ENCODE measurements around the gene AQP1. TPM values are rescaled to one million over a fixed set of nuclear protein-coding genes. Genes with fewer than 3 reads are reported as not detected.

Gene AQP1
- total and polyA plus RNA-seq, 11 donors: 113 to 420 (median 210) TPM

DNA sequence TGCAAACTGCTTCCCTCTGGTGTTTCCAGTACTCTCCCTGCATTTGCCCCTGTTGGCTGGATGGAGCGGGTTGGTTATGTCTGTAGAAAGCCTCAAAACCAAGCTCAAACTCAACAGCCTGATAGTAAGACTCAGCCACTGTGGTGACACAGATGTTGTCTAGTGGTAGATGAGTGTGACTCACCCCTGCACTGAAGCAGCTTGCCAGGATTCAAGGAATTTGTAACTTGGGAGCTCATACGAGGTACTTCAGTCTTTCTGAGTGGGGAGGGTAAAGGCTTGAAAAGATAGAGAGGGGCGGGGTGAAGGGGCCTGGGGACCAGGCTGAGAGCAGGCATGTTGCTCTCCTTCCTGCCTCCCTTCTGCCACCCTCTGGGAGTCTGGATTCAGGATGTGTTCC lies 22.9 kb upstream of the AQP1 start:
- Histone ChIP-seq H3K4me3 (no peak overlapping the region), H3K9me3 (peaks cover 0 to 6% (median 0%) of the 10 kb centered on the region in 12 donors), H3K27me3 (no peaks in the 10 kb centered on the region), H3K4me1 (peaks cover 0 to 49% (median 18%) of the 10 kb centered on the region in 12 donors), H3K27ac (peak overlapping the region in 2 of 12 donors; percentile 11 to 39), H3K36me3 (peaks cover 0 to 5% (median 0%) of the 10 kb centered on the region in 9 donors)
- WGBS, 4 donors: 52 to 60% (median 57%) methylated on average over 3 of the region's 3 CpGs
- no peak for TF ChIP-seq POLR2A (IDR thresholded peaks at IDR 0.05)
- TF ChIP-seq, protein P1, sequence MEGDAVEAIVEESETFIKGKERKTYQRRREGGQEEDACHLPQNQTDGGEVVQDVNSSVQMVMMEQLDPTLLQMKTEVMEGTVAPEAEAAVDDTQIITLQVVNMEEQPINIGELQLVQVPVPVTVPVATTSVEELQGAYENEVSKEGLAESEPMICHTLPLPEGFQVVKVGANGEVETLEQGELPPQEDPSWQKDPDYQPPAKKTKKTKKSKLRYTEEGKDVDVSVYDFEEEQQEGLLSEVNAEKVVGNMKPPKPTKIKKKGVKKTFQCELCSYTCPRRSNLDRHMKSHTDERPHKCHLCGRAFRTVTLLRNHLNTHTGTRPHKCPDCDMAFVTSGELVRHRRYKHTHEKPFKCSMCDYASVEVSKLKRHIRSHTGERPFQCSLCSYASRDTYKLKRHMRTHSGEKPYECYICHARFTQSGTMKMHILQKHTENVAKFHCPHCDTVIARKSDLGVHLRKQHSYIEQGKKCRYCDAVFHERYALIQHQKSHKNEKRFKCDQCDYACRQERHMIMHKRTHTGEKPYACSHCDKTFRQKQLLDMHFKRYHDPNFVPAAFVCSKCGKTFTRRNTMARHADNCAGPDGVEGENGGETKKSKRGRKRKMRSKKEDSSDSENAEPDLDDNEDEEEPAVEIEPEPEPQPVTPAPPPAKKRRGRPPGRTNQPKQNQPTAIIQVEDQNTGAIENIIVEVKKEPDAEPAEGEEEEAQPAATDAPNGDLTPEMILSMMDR (IDR thresholded peaks at IDR 0.05): peak in 3 of 12 donors; percentile 2 to 22 (median 18)
- no peak for DNase-seq
- intact Hi-C loops (cut with DNase I): no loop called here
- peak; percentile 11 to 78 (median 50) for ATAC-seq

DNA sequence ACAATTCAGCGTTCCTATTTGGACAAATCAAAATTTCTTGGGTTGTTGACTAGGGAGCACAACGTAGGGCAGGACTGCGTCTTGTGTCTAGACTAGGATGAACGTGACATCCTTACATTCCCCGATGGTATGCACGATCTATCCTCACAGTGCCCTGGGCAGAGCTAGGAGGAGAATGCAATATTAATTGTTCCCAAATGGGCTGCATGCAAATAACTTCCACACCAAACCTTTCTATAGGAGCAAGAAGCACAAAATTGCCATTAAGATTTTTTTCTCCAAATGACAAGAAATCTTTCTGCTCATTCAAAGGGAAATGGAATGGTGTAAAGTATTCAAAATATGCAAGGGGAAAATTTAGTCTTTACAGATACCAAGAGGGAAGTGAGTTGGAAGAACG lies 21.4 kb upstream of the AQP1 start:
- peaks cover 0 to 6% (median 0%) of the 10 kb centered on the region in 12 donors for H3K9me3 ChIP-seq
- peaks cover 0 to 64% (median 33%) of the 10 kb centered on the region in 12 donors for H3K4me1 ChIP-seq
- intact Hi-C loops (cut with DNase I): no loop called here
- no peak overlapping the region for H3K27ac ChIP-seq
- H3K27me3 ChIP-seq: no peaks in the 10 kb centered on the region
- no peak for TF ChIP-seq POLR2A (IDR thresholded peaks at IDR 0.05)
- TF ChIP-seq, protein P1 (IDR thresholded peaks at IDR 0.05): no peak
- ATAC-seq: no peak
- H3K4me3 ChIP-seq: no peak overlapping the region
- no peaks in the 10 kb centered on the region for H3K36me3 ChIP-seq
- WGBS, 4 donors: 98 to 99% (median 99%) methylated on average over 7 of the region's 7 CpGs
- no peak for DNase-seq

DNA sequence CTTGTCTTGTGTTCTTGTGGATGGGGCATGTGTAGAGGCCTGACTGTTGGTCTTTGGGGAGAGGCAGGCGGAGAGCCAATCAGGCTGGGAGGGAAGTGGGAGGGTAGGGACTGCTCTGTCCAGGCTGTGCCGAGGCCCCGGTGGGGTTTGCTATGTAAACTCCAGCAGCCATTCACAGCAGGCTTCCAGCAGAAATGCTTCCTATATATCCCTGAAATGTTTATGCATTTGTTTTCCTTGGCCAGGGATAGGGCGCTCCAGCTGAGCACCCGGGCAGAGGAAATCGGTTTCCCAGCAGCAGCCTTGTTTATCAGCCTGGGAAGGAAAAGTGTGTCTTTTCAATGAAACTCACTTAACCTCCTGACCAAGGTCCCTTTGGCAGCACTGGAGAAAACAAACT lies 18.3 kb upstream of the AQP1 start:
- TF ChIP-seq, protein P1 (IDR thresholded peaks at IDR 0.05): no peak
- no peak for TF ChIP-seq POLR2A (IDR thresholded peaks at IDR 0.05)
- Histone ChIP-seq H3K27me3 (no peaks in the 10 kb centered on the region), H3K9me3 (peaks cover 0 to 6% (median 0%) of the 10 kb centered on the region in 12 donors), H3K4me3 (no peak overlapping the region), H3K36me3 (no peaks in the 10 kb centered on the region), H3K4me1 (peaks cover 15 to 73% (median 55%) of the 10 kb centered on the region in 12 donors), H3K27ac (peak overlapping the region in 11 of 12 donors; percentile 2 to 73 (median 65))
- intact Hi-C loops (cut with DNase I): no loop called here
- WGBS, 4 donors: 29 to 47% (median 41%) methylated on average over 6 of the region's 6 CpGs
- ATAC-seq (peak; percentile 53 to 76 (median 64)), DNase-seq (peak in 4 of 5 donors; percentile 57 to 78 (median 64))

DNA sequence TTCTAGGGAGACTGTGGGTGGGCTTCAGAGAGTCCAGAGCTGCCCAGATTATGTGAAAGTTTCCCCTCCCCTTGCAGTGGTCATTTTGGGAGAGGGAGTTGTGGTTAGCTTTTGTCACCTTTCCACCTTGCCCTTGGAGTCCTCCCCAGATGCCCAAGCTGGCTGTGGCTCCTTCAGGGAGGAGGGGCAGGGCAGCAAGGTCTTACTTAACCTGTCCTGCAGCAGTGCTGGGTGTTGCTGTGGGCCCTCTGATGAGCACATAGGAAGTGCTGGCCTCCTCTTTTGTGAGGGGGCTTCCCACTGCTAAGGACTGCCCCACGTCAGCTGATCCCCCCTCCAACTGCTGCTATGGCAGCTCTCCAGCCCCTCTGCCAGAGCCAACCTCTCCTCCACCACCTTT lies 17.6 kb upstream of the AQP1 start:
- Histone ChIP-seq H3K9me3 (peaks cover 0 to 6% (median 0%) of the 10 kb centered on the region in 12 donors), H3K4me1 (peaks cover 17 to 73% (median 59%) of the 10 kb centered on the region in 12 donors), H3K27me3 (no peaks in the 10 kb centered on the region), H3K36me3 (no peaks in the 10 kb centered on the region), H3K27ac (peak overlapping the region in 11 of 12 donors; percentile 9 to 73 (median 65)), H3K4me3 (no peak overlapping the region)
- DNase-seq (no peak), ATAC-seq (no peak)
- intact Hi-C loops (cut with DNase I): loop anchor here in 1 of 10 donors (2.0 kb wide), 1 partner anchor 23 kb away; no protein-coding TSS in a partner anchor
- TF ChIP-seq POLR2A (IDR thresholded peaks at IDR 0.05): no peak
- TF ChIP-seq, protein P1 (IDR thresholded peaks at IDR 0.05): no peak
- 40 to 61% (median 48%) methylated on average over 1 of the region's 1 CpG for WGBS, 4 donors
